GM23338 (cell line): ENCODE data around the gene LRP1B. TPM values are rescaled to one million over a fixed set of nuclear protein-coding genes. Genes with fewer than 3 reads are reported as not detected.

Experiments
- ATAC-seq: fragments of 200-7000 bp; cut with Tn5 transposase; 3 replicates; pipeline ENCODE4 v1.9.1; 2020
- DNase-seq: peaks from one replicate; pipeline ENCODE4 v3.0.0-alpha.2; 2015; ENCODE audit warnings: low spot score
- H2AFZ ChIP-seq: fragments of 200-600 bp; sonication (generic); 2 replicates; pipeline ENCODE4 v1.8.0; 2016; ENCODE audit warnings: antibody characterized with exemption, mild to moderate bottlenecking, moderate library complexity
- H3F3A ChIP-seq: fragments of 200-600 bp; sonication (generic); replicated peaks from 2 replicates; pipeline ENCODE4 v1.8.0; 2017; ENCODE audit warnings: antibody characterized with exemption, mixed run types, low read depth
- H3K27ac ChIP-seq: fragments of 200-600 bp; sonication (generic); 2 replicates; pipeline ENCODE4 v1.6.1; 2016; ENCODE audit warnings: low read depth
- H3K27me3 ChIP-seq: fragments of 200-600 bp; sonication (generic); 2 replicates; pipeline ENCODE4 v1.8.0; 2016; ENCODE audit warnings: mild to moderate bottlenecking, mixed run types, moderate library complexity; ENCODE audit not compliant: insufficient read depth
- H3K36me3 ChIP-seq: fragments of 200-600 bp; sonication (generic); 2 replicates; pipeline ENCODE4 v1.8.0; 2016; ENCODE audit warnings: mild to moderate bottlenecking; ENCODE audit not compliant: insufficient read depth
- H3K4me1 ChIP-seq: fragments of 200-600 bp; sonication (generic); 2 replicates; pipeline ENCODE4 v1.8.0; 2016; ENCODE audit warnings: mild to moderate bottlenecking, moderate library complexity; ENCODE audit not compliant: insufficient read depth
- H3K4me2 ChIP-seq: fragments of 200-600 bp; sonication (generic); 2 replicates; pipeline ENCODE4 v1.7.1; 2017; ENCODE audit warnings: mixed run types
- H3K4me3 ChIP-seq: fragments of 200-600 bp; sonication (generic); 2 replicates; pipeline ENCODE4 v1.6.1; 2016; ENCODE audit warnings: mixed run types
- H3K79me2 ChIP-seq: fragments of 200-600 bp; sonication (generic); replicated peaks from 2 replicates; pipeline ENCODE4 v1.8.0; 2017; ENCODE audit warnings: mild to moderate bottlenecking; ENCODE audit not compliant: insufficient read depth
- H3K9me2 ChIP-seq: fragments of 200-600 bp; sonication (generic); 2 replicates; pipeline ENCODE4 v1.8.0; 2017; ENCODE audit not compliant: insufficient read depth
- H4K20me1 ChIP-seq: fragments of 200-600 bp; sonication (generic); replicated peaks from 2 replicates; pipeline ENCODE4 v1.8.0; 2017; ENCODE audit warnings: mild to moderate bottlenecking; ENCODE audit not compliant: insufficient read depth
- H3K27ac Mint-ChIP-seq: 2 replicates; pipeline ENCODE4 v1.8.0; 2020; ENCODE audit warnings: inconsistent platforms, mild to moderate bottlenecking, moderate library complexity, mixed read lengths
- H3K27me3 Mint-ChIP-seq: 3 replicates; pipeline ENCODE4 v1.8.0; 2022; ENCODE audit warnings: low read depth, mild to moderate bottlenecking, moderate library complexity, mixed read lengths, inconsistent platforms; ENCODE audit not compliant: insufficient read depth, poor library complexity
- H3K36me3 Mint-ChIP-seq: 3 replicates; pipeline ENCODE4 v1.8.0; 2021; ENCODE audit warnings: low read depth, mild to moderate bottlenecking, inconsistent platforms, moderate library complexity, mixed read lengths
- H3K4me1 Mint-ChIP-seq: 3 replicates; pipeline ENCODE4 v1.8.0; 2020; ENCODE audit warnings: mild to moderate bottlenecking, inconsistent platforms, mixed read lengths
- H3K4me3 Mint-ChIP-seq: 3 replicates; pipeline ENCODE4 v1.8.0; 2021; ENCODE audit warnings: moderate library complexity, mild to moderate bottlenecking, inconsistent platforms, mixed read lengths
- H3K9me3 Mint-ChIP-seq: 3 replicates; pipeline ENCODE4 v1.8.0; 2020; ENCODE audit warnings: moderate library complexity, mild to moderate bottlenecking, inconsistent platforms, mixed read lengths
- CREB1 ChIP-seq: fragments of 250-450 bp; sonication (Bioruptor Pico); IDR thresholded peaks from 2 replicates; pipeline ENCODE4 v1.5.0; 2020; ENCODE audit warnings: low read depth, mild to moderate bottlenecking, moderate library complexity
- EZH2 ChIP-seq: fragments of 200-600 bp; sonication (generic); IDR thresholded peaks from one replicate; pipeline ENCODE4 v1.8.0; 2017; ENCODE audit warnings: antibody characterized with exemption, mild to moderate bottlenecking, low read depth; ENCODE audit not compliant: unreplicated experiment
- EZH2phosphoT487 ChIP-seq: fragments of 200-600 bp; sonication (generic); IDR thresholded peaks from one replicate; pipeline ENCODE4 v1.8.1; 2018; ENCODE audit warnings: antibody characterized with exemption; ENCODE audit not compliant: unreplicated experiment
- JUNB ChIP-seq: IDR thresholded peaks from one replicate; pipeline ENCODE4 v1.6.1; 2016; ENCODE audit warnings: antibody characterized with exemption; ENCODE audit not compliant: unreplicated experiment
- NANOG ChIP-seq: IDR thresholded peaks from 2 replicates; pipeline ENCODE4 v1.6.1; 2016; ENCODE audit warnings: antibody characterized with exemption, borderline replicate concordance
- POLR2AphosphoS5 ChIP-seq: IDR thresholded peaks from 2 replicates; pipeline ENCODE4 v1.6.1; 2016; ENCODE audit warnings: antibody characterized with exemption, low read depth
- STAT1 ChIP-seq: IDR thresholded peaks from one replicate; pipeline ENCODE4 v1.6.1; 2016; ENCODE audit warnings: antibody characterized with exemption; ENCODE audit not compliant: unreplicated experiment
- ZNF114 ChIP-seq: fragments of 250-450 bp; sonication (Bioruptor Pico); IDR thresholded peaks from 2 replicates; pipeline ENCODE4 v1.5.0; 2020; ENCODE audit warnings: mild to moderate bottlenecking, moderate library complexity
- ZNF331 ChIP-seq: fragments of 250-450 bp; sonication (Bioruptor Pico); IDR thresholded peaks from 2 replicates; pipeline ENCODE4 v1.5.0; 2020; ENCODE audit warnings: low read depth, mild to moderate bottlenecking, moderate library complexity
- polyA plus RNA-seq: library from polyadenylated mRNA; unstranded; fragments of >200 nt; fragmentation: Nextera tagmentation; extraction: Ambion mirVana; gene quantifications from 2 replicates; pipeline ENCODE4 v1.2.1, GENCODE V29; 2016
- total RNA-seq: library from RNA; depleted of rRNA; stranded (reverse); fragments of >200 nt; shearing (Covaris generic); gene quantifications from 2 replicates; pipeline ENCODE4 v1.2.3, GENCODE V29; 2014
- TF ChIP-seq, protein P1 (sequence below), 2 experiments: fragments of 200-600 bp in 1 of 2; sonication (generic) in 1 of 2; conservative IDR thresholded peaks; 2 replicates each; pipeline versions ENCODE4 v1.5.1 to v1.6.1; 2016 to 2017; ENCODE audit warnings: antibody characterized with exemption in 2 of 2, low read depth in 2 of 2, mild to moderate bottlenecking in 2 of 2, moderate library complexity in 1 of 2
- TF ChIP-seq, protein P2 (sequence below): IDR thresholded peaks from one replicate; pipeline ENCODE4 v1.6.1; 2018; ENCODE audit warnings: antibody characterized with exemption; ENCODE audit not compliant: unreplicated experiment
- TF ChIP-seq, protein P3 (sequence below): IDR thresholded peaks from 2 replicates; pipeline ENCODE4 v1.6.1; 2016; ENCODE audit warnings: antibody characterized with exemption
- TF ChIP-seq, protein P4 (sequence below): fragments of 250-450 bp; sonication (Bioruptor Pico); IDR thresholded peaks from 2 replicates; pipeline ENCODE4 v1.5.0; 2020; ENCODE audit warnings: mild to moderate bottlenecking, moderate library complexity

Gene LRP1B
- total and polyA plus RNA-seq, 2 experiments from 2014 or later: 0.15 to 0.97 TPM

DNA sequence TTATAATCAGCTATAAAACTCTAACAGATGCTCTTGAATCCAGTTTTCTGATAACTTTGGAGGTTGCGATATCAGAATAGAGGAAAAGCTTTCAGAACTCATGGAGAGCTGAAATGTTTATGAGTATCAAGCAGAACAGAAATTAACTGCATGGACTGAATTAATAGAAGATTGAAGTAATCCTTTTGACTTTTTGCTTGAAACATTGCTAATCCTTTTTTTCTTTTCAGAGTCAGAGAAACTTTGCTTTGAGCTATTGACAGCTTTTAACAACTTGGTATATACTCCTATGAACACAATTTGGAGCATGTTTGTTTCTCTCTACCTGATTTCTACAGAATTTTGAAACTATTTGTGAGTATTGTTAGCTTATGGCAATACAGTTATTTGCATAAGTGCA, 1254.8 kb downstream of the LRP1B start:
- H3K27me3 Mint-ChIP-seq: no peaks in the 10 kb centered on the region
- no peak overlapping the region for H3K27ac ChIP-seq
- peaks cover 43% of the 10 kb centered on the region for H3K36me3 ChIP-seq
- no peak overlapping the region for H2AFZ ChIP-seq
- no peaks in the 10 kb centered on the region for H3K79me2 ChIP-seq
- H3K4me3 Mint-ChIP-seq: no peak overlapping the region
- H3K9me3 Mint-ChIP-seq: peaks cover 59% of the 10 kb centered on the region
- H3K4me1 Mint-ChIP-seq: no peaks in the 10 kb centered on the region
- no peaks in the 10 kb centered on the region for H3F3A ChIP-seq
- TF ChIP-seq CREB1 (CRISPR knock-in tag) (no peak), NANOG (no peak), ZNF331 (CRISPR knock-in tag) (no peak), EZH2 (no peak), POLR2AphosphoS5 (no peak), STAT1 (no peak), EZH2phosphoT487 (no peak), JUNB (no peak), ZNF114 (CRISPR knock-in tag) (no peak)
- TF ChIP-seq, protein P1, sequence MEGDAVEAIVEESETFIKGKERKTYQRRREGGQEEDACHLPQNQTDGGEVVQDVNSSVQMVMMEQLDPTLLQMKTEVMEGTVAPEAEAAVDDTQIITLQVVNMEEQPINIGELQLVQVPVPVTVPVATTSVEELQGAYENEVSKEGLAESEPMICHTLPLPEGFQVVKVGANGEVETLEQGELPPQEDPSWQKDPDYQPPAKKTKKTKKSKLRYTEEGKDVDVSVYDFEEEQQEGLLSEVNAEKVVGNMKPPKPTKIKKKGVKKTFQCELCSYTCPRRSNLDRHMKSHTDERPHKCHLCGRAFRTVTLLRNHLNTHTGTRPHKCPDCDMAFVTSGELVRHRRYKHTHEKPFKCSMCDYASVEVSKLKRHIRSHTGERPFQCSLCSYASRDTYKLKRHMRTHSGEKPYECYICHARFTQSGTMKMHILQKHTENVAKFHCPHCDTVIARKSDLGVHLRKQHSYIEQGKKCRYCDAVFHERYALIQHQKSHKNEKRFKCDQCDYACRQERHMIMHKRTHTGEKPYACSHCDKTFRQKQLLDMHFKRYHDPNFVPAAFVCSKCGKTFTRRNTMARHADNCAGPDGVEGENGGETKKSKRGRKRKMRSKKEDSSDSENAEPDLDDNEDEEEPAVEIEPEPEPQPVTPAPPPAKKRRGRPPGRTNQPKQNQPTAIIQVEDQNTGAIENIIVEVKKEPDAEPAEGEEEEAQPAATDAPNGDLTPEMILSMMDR (conservative IDR thresholded peaks at IDR 0.05; ENCODE audit: low read depth in 2 of 2): no peak
- TF ChIP-seq, protein P2, sequence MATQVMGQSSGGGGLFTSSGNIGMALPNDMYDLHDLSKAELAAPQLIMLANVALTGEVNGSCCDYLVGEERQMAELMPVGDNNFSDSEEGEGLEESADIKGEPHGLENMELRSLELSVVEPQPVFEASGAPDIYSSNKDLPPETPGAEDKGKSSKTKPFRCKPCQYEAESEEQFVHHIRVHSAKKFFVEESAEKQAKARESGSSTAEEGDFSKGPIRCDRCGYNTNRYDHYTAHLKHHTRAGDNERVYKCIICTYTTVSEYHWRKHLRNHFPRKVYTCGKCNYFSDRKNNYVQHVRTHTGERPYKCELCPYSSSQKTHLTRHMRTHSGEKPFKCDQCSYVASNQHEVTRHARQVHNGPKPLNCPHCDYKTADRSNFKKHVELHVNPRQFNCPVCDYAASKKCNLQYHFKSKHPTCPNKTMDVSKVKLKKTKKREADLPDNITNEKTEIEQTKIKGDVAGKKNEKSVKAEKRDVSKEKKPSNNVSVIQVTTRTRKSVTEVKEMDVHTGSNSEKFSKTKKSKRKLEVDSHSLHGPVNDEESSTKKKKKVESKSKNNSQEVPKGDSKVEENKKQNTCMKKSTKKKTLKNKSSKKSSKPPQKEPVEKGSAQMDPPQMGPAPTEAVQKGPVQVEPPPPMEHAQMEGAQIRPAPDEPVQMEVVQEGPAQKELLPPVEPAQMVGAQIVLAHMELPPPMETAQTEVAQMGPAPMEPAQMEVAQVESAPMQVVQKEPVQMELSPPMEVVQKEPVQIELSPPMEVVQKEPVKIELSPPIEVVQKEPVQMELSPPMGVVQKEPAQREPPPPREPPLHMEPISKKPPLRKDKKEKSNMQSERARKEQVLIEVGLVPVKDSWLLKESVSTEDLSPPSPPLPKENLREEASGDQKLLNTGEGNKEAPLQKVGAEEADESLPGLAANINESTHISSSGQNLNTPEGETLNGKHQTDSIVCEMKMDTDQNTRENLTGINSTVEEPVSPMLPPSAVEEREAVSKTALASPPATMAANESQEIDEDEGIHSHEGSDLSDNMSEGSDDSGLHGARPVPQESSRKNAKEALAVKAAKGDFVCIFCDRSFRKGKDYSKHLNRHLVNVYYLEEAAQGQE: no peak
- TF ChIP-seq, protein P3, sequence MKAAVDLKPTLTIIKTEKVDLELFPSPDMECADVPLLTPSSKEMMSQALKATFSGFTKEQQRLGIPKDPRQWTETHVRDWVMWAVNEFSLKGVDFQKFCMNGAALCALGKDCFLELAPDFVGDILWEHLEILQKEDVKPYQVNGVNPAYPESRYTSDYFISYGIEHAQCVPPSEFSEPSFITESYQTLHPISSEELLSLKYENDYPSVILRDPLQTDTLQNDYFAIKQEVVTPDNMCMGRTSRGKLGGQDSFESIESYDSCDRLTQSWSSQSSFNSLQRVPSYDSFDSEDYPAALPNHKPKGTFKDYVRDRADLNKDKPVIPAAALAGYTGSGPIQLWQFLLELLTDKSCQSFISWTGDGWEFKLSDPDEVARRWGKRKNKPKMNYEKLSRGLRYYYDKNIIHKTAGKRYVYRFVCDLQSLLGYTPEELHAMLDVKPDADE: no peak
- TF ChIP-seq, protein P4, sequence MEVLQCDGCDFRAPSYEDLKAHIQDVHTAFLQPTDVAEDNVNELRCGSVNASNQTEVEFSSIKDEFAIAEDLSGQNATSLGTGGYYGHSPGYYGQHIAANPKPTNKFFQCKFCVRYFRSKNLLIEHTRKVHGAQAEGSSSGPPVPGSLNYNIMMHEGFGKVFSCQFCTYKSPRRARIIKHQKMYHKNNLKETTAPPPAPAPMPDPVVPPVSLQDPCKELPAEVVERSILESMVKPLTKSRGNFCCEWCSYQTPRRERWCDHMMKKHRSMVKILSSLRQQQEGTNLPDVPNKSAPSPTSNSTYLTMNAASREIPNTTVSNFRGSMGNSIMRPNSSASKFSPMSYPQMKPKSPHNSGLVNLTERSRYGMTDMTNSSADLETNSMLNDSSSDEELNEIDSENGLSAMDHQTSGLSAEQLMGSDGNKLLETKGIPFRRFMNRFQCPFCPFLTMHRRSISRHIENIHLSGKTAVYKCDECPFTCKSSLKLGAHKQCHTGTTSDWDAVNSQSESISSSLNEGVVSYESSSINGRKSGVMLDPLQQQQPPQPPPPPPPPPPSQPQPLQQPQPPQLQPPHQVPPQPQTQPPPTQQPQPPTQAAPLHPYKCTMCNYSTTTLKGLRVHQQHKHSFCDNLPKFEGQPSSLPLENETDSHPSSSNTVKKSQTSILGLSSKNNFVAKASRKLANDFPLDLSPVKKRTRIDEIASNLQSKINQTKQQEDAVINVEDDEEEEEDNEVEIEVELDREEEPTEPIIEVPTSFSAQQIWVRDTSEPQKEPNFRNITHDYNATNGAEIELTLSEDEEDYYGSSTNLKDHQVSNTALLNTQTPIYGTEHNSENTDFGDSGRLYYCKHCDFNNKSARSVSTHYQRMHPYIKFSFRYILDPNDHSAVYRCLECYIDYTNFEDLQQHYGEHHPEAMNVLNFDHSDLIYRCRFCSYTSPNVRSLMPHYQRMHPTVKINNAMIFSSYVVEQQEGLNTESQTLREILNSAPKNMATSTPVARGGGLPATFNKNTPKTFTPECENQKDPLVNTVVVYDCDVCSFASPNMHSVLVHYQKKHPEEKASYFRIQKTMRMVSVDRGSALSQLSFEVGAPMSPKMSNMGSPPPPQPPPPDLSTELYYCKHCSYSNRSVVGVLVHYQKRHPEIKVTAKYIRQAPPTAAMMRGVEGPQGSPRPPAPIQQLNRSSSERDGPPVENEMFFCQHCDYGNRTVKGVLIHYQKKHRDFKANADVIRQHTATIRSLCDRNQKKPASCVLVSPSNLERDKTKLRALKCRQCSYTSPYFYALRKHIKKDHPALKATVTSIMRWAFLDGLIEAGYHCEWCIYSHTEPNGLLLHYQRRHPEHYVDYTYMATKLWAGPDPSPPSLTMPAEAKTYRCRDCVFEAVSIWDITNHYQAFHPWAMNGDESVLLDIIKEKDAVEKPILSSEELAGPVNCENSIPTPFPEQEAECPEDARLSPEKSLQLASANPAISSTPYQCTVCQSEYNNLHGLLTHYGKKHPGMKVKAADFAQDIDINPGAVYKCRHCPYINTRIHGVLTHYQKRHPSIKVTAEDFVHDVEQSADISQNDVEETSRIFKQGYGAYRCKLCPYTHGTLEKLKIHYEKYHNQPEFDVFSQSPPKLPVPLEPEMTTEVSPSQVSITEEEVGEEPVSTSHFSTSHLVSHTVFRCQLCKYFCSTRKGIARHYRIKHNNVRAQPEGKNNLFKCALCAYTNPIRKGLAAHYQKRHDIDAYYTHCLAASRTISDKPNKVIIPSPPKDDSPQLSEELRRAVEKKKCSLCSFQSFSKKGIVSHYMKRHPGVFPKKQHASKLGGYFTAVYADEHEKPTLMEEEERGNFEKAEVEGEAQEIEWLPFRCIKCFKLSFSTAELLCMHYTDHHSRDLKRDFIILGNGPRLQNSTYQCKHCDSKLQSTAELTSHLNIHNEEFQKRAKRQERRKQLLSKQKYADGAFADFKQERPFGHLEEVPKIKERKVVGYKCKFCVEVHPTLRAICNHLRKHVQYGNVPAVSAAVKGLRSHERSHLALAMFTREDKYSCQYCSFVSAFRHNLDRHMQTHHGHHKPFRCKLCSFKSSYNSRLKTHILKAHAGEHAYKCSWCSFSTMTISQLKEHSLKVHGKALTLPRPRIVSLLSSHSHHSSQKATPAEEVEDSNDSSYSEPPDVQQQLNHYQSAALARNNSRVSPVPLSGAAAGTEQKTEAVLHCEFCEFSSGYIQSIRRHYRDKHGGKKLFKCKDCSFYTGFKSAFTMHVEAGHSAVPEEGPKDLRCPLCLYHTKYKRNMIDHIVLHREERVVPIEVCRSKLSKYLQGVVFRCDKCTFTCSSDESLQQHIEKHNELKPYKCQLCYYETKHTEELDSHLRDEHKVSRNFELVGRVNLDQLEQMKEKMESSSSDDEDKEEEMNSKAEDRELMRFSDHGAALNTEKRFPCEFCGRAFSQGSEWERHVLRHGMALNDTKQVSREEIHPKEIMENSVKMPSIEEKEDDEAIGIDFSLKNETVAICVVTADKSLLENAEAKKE (CRISPR knock-in tag): no peak
- H4K20me1 ChIP-seq: no peaks in the 10 kb centered on the region
- no peaks in the 10 kb centered on the region for H3K9me2 ChIP-seq
- no peak overlapping the region for H3K27ac Mint-ChIP-seq
- no peak overlapping the region for H3K4me3 ChIP-seq
- H3K4me2 ChIP-seq: no peak overlapping the region
- H3K27me3 ChIP-seq: no peaks in the 10 kb centered on the region
- no peak for ATAC-seq
- H3K4me1 ChIP-seq: no peaks in the 10 kb centered on the region
- peaks cover 37% of the 10 kb centered on the region; the same call in 2 of the 3 replicates for H3K36me3 Mint-ChIP-seq
- no peak for DNase-seq
